22Rv1 (cell line): ENCODE results near the gene CSNK2A3.

Experiments
- H3K27ac ChIP-seq: fragments of 450-650 bp; 2 replicates; pipeline ENCODE4 v1.5.1; 2017
- CTCF ChIP-seq: fragments of 450-650 bp; IDR thresholded peaks from 2 replicates; pipeline ENCODE4 v1.5.1; 2017; ENCODE audit warnings: mild to moderate bottlenecking
- ZFX ChIP-seq: fragments of 450-650 bp; IDR thresholded peaks from 2 replicates; pipeline ENCODE4 v1.6.1; 2017; ENCODE audit warnings: antibody characterized with exemption, borderline replicate concordance

The CSNK2A3 gene

GRCh38 chr11:11379661-11380060 lies 26.6 kb upstream of the CSNK2A3 start:
- no peak for TF ChIP-seq ZFX
- no peak for TF ChIP-seq CTCF
- H3K27ac ChIP-seq = no peak overlapping the region

GRCh38 chr11:11378184-11378940 lies 25.3 kb upstream of the CSNK2A3 start:
- no peak for TF ChIP-seq ZFX
- TF ChIP-seq CTCF = no peak
- H3K27ac ChIP-seq = no peak overlapping the region

GRCh38 chr11:11374358-11375148 lies 21.5 kb upstream of the CSNK2A3 start:
- TF ChIP-seq CTCF (no peak), ZFX (no peak)
- H3K27ac ChIP-seq = no peak overlapping the region

- H3K27ac ChIP-seq = no peak overlapping the region
- TF ChIP-seq ZFX (no peak), CTCF (no peak)
Measured at GRCh38 chr11:11373934-11374333, 20.9 kb upstream of the CSNK2A3 start.

GRCh38 chr11:11372461-11372860 lies 19.4 kb upstream of the CSNK2A3 start:
- H3K27ac ChIP-seq = no peak overlapping the region
- no peak for TF ChIP-seq ZFX
- TF ChIP-seq CTCF = no peak

GRCh38 chr11:11370962-11371303 lies 17.9 kb upstream of the CSNK2A3 start:
- TF ChIP-seq ZFX = no peak
- no peak for TF ChIP-seq CTCF

More at GRCh38 chr11:11370962-11371303, 17.9 kb upstream of the CSNK2A3 start:
- no peak overlapping the region for H3K27ac ChIP-seq
